Neural progenitor cell (in vitro differentiated cells): ENCODE measurements around the gene PTPRJ. TPM values are rescaled to one million over a fixed set of nuclear protein-coding genes. Genes with fewer than 3 reads are reported as not detected.

ENCODE experiments used
- DNase-seq: peaks from one replicate; pipeline ENCODE4 v3.0.0-alpha.2; 2016; ENCODE audit warnings: low spot score
- H2AFZ ChIP-seq: fragments of 200-600 bp; sonication (generic); replicated peaks from 2 replicates; pipeline ENCODE4 v1.6.1; 2016; ENCODE audit warnings: antibody characterized with exemption
- H3F3A ChIP-seq: fragments of 200-600 bp; sonication (generic); 2 replicates; pipeline ENCODE4 v1.6.1; 2016; ENCODE audit warnings: antibody characterized with exemption, low read depth
- H3K27ac ChIP-seq: fragments of 200-600 bp; sonication (generic); 2 replicates; pipeline ENCODE4 v1.5.1; 2016; ENCODE audit warnings: mild to moderate bottlenecking
- H3K27me3 ChIP-seq: fragments of 200-600 bp; sonication (generic); 2 replicates; pipeline ENCODE4 v1.6.1; 2016; ENCODE audit warnings: mild to moderate bottlenecking, moderate library complexity
- H3K36me3 ChIP-seq: fragments of 200-600 bp; sonication (generic); 2 replicates; pipeline ENCODE4 v1.5.1; 2016
- H3K4me1 ChIP-seq: fragments of 200-600 bp; sonication (generic); 2 replicates; pipeline ENCODE4 v1.6.1; 2016; ENCODE audit warnings: mixed run types
- H3K4me2 ChIP-seq: fragments of 200-600 bp; sonication (generic); 2 replicates; pipeline ENCODE4 v1.6.1; 2016
- H3K4me3 ChIP-seq: fragments of 200-600 bp; sonication (generic); 2 replicates; pipeline ENCODE4 v1.5.1; 2016
- H3K79me2 ChIP-seq: fragments of 200-600 bp; sonication (generic); 2 replicates; pipeline ENCODE4 v1.6.1; 2016; ENCODE audit warnings: low read depth
- H3K9ac ChIP-seq: fragments of 200-600 bp; sonication (generic); 2 replicates; pipeline ENCODE4 v1.6.1; 2016
- H3K9me3 ChIP-seq: fragments of 200-600 bp; sonication (generic); 2 replicates; pipeline ENCODE4 v1.5.1; 2016; ENCODE audit warnings: low read depth
- H4K20me1 ChIP-seq: fragments of 200-600 bp; sonication (generic); 2 replicates; pipeline ENCODE4 v1.6.1; 2016; ENCODE audit warnings: low read depth
- H3K27ac Mint-ChIP-seq: 3 replicates; pipeline ENCODE4 v1.8.0; 2021; ENCODE audit warnings: mixed read lengths
- H3K27me3 Mint-ChIP-seq: 2 replicates; pipeline ENCODE4 v1.8.0; 2022; ENCODE audit warnings: low read depth, mild to moderate bottlenecking, inconsistent platforms, moderate library complexity, mixed read lengths; ENCODE audit not compliant: insufficient read depth
- H3K36me3 Mint-ChIP-seq: 3 replicates; pipeline ENCODE4 v1.8.0; 2021; ENCODE audit warnings: mixed read lengths
- H3K4me1 Mint-ChIP-seq: 3 replicates; pipeline ENCODE4 v1.8.0; 2021; ENCODE audit warnings: mixed read lengths
- H3K4me3 Mint-ChIP-seq: 3 replicates; pipeline ENCODE4 v1.8.0; 2021; ENCODE audit warnings: mild to moderate bottlenecking, moderate library complexity, mixed read lengths
- H3K9me3 Mint-ChIP-seq: 3 replicates; pipeline ENCODE4 v1.8.0; 2020; ENCODE audit warnings: mixed read lengths
- EZH2 ChIP-seq: fragments of 200-600 bp; sonication (generic); IDR thresholded peaks from 2 replicates; pipeline ENCODE4 v1.6.1; 2017; ENCODE audit warnings: antibody characterized with exemption, mild to moderate bottlenecking, moderate library complexity
- EZH2phosphoT487 ChIP-seq: fragments of 200-600 bp; sonication (generic); IDR thresholded peaks from 2 replicates; pipeline ENCODE4 v1.6.1; 2017; ENCODE audit warnings: antibody characterized with exemption
- total RNA-seq: library from RNA; depleted of rRNA; stranded (reverse); fragments of >200 nt; gene quantifications from 2 replicates; pipeline ENCODE4 v1.2.3, GENCODE V29; 2015; ENCODE audit warnings: low replicate concordance
- TF ChIP-seq, protein P1 (sequence below): fragments of 200-600 bp; sonication (generic); IDR thresholded peaks from 2 replicates; pipeline ENCODE4 v1.5.1; 2017; ENCODE audit warnings: antibody characterized with exemption, mild to moderate bottlenecking

The PTPRJ gene
- total RNA-seq, 1 donor from 2014 or later: 28.0 TPM

DNA sequence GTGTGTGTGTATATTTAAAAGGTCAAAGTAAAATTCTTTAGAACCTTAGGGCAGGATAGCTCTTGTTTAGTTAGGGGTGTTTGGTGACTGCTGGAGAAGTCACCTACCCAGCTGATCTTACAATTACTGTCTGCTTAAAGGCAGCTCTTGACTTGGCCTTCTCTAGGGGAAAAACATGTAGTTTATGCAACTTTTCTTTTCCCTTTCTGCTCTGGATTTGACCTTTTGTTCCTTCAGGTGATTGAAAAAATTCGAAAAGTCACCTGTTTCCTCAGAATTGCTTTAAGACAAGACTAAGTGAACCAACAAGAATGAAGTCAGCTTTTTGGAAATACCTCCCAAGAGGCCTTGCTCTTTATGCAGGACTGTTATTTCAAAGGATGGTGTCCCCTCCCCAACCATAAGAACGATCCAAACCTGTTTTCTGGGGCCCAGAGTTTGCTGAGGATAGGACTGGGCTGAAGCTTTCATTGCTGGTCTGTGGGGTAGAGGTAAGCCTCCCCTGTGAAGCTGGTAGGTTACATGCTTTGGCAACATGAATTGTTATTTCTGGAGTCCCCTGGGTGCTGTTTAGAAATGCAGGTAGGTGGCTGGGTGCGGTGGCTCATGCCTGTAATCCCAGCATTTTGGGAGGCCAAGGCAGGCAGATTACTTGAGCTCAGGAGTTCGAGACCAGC lies 111.2 kb downstream of the PTPRJ start:
- peaks cover 3% of the 10 kb centered on the region for H3K27me3 Mint-ChIP-seq
- H3K4me1 Mint-ChIP-seq: peaks cover 48% of the 10 kb centered on the region
- Histone ChIP-seq H3K4me2 (no peak overlapping the region), H3K9me3 (no peaks in the 10 kb centered on the region), H3K4me3 (no peak overlapping the region), H4K20me1 (peaks cover 45% of the 10 kb centered on the region), H3K9ac (no peak overlapping the region), H3F3A (no peaks in the 10 kb centered on the region), H3K36me3 (no peaks in the 10 kb centered on the region), H3K27me3 (no peaks in the 10 kb centered on the region), H3K79me2 (peaks cover 5% of the 10 kb centered on the region), H3K4me1 (peaks cover 19% of the 10 kb centered on the region), H2AFZ (no peak overlapping the region), H3K27ac (no peak overlapping the region)
- TF ChIP-seq EZH2 (no peak), EZH2phosphoT487 (no peak)
- TF ChIP-seq, protein P1, sequence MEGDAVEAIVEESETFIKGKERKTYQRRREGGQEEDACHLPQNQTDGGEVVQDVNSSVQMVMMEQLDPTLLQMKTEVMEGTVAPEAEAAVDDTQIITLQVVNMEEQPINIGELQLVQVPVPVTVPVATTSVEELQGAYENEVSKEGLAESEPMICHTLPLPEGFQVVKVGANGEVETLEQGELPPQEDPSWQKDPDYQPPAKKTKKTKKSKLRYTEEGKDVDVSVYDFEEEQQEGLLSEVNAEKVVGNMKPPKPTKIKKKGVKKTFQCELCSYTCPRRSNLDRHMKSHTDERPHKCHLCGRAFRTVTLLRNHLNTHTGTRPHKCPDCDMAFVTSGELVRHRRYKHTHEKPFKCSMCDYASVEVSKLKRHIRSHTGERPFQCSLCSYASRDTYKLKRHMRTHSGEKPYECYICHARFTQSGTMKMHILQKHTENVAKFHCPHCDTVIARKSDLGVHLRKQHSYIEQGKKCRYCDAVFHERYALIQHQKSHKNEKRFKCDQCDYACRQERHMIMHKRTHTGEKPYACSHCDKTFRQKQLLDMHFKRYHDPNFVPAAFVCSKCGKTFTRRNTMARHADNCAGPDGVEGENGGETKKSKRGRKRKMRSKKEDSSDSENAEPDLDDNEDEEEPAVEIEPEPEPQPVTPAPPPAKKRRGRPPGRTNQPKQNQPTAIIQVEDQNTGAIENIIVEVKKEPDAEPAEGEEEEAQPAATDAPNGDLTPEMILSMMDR: no peak
- peak overlapping the region; percentile 40 for H3K27ac Mint-ChIP-seq
- DNase-seq: no peak
- no peaks in the 10 kb centered on the region for H3K9me3 Mint-ChIP-seq
- no peaks in the 10 kb centered on the region for H3K36me3 Mint-ChIP-seq
- no peak overlapping the region for H3K4me3 Mint-ChIP-seq

DNA sequence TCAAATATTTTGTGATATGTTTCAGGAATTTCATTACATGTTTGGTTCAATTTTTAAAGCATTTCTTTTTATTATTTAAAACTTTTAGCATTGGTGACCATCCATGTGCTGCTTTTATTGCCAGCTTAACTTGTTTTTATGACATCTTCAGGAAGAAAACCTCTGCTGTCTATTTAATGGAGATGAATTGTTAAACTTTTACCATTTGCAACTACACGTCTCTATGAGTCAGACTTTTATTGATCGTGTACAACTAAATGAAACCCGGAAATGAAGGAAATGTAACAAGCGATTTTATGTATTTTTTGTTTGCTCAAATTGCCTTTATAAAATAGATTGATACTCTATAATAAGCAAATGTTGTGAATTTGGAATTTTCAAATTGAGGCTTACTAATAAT lies 113.0 kb downstream of the PTPRJ start:
- H3K4me2 ChIP-seq: no peak overlapping the region
- no peak overlapping the region for H2AFZ ChIP-seq
- H4K20me1 ChIP-seq: peaks cover 62% of the 10 kb centered on the region
- H3K36me3 ChIP-seq: no peaks in the 10 kb centered on the region
- peaks cover 20% of the 10 kb centered on the region for H3K4me1 ChIP-seq
- H3F3A ChIP-seq: no peaks in the 10 kb centered on the region
- no peaks in the 10 kb centered on the region for H3K9me3 ChIP-seq
- no peak for DNase-seq
- H3K4me3 Mint-ChIP-seq: no peak overlapping the region
- peaks cover 5% of the 10 kb centered on the region for H3K79me2 ChIP-seq
- no peaks in the 10 kb centered on the region for H3K27me3 ChIP-seq
- H3K9ac ChIP-seq: no peak overlapping the region
- no peak overlapping the region for H3K4me3 ChIP-seq
- no peaks in the 10 kb centered on the region for H3K9me3 Mint-ChIP-seq
- H3K27ac Mint-ChIP-seq: no peak overlapping the region
- H3K27me3 Mint-ChIP-seq: peaks cover 3% of the 10 kb centered on the region
- TF ChIP-seq EZH2phosphoT487: no peak
- TF ChIP-seq, protein P1: no peak
- TF ChIP-seq EZH2: no peak
- H3K4me1 Mint-ChIP-seq: peaks cover 52% of the 10 kb centered on the region
- no peak overlapping the region for H3K27ac ChIP-seq
- no peaks in the 10 kb centered on the region for H3K36me3 Mint-ChIP-seq

DNA sequence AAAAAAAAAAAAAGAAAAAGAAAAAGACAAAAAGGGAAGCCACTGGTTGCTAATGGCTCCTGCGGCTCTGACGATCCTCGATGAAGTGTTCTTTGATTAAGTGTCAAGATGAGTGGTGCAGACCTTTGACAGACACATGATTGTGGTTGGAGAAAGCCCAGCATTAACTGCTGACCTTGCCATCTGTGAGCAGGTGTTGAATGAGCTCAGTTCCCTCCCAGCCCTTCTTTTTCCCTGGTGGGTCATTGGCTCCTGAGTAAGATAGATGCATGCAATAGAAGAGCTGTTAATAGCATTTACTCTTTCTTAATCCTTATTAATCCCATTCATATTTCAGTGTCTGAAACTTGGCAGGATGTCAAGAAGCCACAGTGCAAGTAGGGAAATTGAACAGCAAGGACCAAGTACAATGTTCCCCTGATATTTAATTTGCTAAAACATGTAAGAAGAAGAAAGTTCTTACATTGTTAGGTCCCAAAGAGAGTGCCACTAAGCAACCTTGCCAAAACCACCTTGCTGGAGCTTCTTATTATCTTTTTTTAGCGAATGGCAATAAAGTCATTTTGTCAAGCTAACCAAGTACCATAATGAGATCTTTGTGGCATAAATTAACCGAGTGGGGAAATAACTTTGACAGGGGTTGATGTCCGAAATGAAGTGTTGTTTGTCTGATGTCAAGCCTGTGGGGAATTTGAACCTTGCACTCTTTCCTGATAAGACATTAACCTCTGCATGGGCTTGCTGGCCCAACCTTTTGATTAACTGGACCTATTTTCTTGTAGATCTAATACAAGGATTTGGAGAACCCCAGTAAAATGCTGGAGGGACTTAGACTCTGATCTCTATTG lies 113.7 kb downstream of the PTPRJ start:
- Histone ChIP-seq H3K9me3 (no peaks in the 10 kb centered on the region), H2AFZ (no peak overlapping the region), H3K79me2 (peaks cover 5% of the 10 kb centered on the region), H3K27ac (no peak overlapping the region), H3K36me3 (no peaks in the 10 kb centered on the region), H3K4me1 (peaks cover 19% of the 10 kb centered on the region), H3K27me3 (no peaks in the 10 kb centered on the region), H3K4me3 (no peak overlapping the region), H3K4me2 (no peak overlapping the region), H3F3A (no peaks in the 10 kb centered on the region), H4K20me1 (peaks cover 66% of the 10 kb centered on the region), H3K9ac (no peak overlapping the region)
- DNase-seq: no peak
- Mint-ChIP-seq H3K27ac (peak overlapping the region; percentile 23), H3K9me3 (no peaks in the 10 kb centered on the region), H3K27me3 (peaks cover 2% of the 10 kb centered on the region), H3K36me3 (no peaks in the 10 kb centered on the region), H3K4me1 (peaks cover 50% of the 10 kb centered on the region), H3K4me3 (no peak overlapping the region)
- TF ChIP-seq EZH2phosphoT487: no peak
- TF ChIP-seq, protein P1: no peak
- TF ChIP-seq EZH2: no peak
